Sigmoid colon (tissue), 7 donors: ENCODE measurements around the gene SBK1. TPM values are rescaled to one million over a fixed set of nuclear protein-coding genes. Genes with fewer than 3 reads are reported as not detected.

Source experiments
- polyA plus RNA-seq, 3 donors: library from polyadenylated mRNA; stranded (reverse); fragments of 200-250 nt; gene quantifications; one replicate each; pipeline ENCODE4 v1.2.3, GENCODE V29; 2013
- small RNA-seq, 3 donors: library from RNA; depleted of rRNA; stranded (forward); fragments of <200 nt; gene quantifications; one replicate each; pipeline ENCODE3, GENCODE V24; 2016
- total RNA-seq, 4 donors: library from RNA; depleted of rRNA; stranded (reverse); fragments of >200 nt; gene quantifications; one replicate each; pipeline ENCODE4 v1.1.0, GENCODE V29; 2016
- donor health status: healthy with polysubstance abuse.
- donor health status: Bipolar disorder and iron deficiency.
- donor health status: healthy.

SBK1 gene
- total and polyA plus RNA-seq, 7 donors: under 0.01 to 1.3 (median 0.33) TPM; not detected in 2

Small RNA genes within 50 kb of the gene (small RNA-seq; reads per million reads assigned to genes)
- 0 reads per million in 3 donors for gene AC138904.2

Other genes with a start within 250 kb of the SBK1 start
- under 1 TPM; 0.28 to 0.66 (median 0.38) TPM for gene GSG1L, start 228.8 kb upstream of the SBK1 start, total RNA-seq
- gene GSG1L, start 228.8 kb upstream of the SBK1 start, polyA plus RNA-seq: under 1 TPM in 1 of 3 donors, not detected in 2; 0.25 TPM
- gene XPO6, start 80.6 kb upstream of the SBK1 start, total RNA-seq: 10 to 100 TPM; 48.9 to 85.5 (median 57.0) TPM
- gene XPO6, start 80.6 kb upstream of the SBK1 start, polyA plus RNA-seq: 100 to 1,000 TPM in 1 of 3 donors, 10 to 100 TPM in 2; 40.2 to 101 (median 41.2) TPM
- 1 to 10 TPM in 3 of 4 donors, not detected in 1; 2.1 to 4.1 (median 3.4) TPM for gene NPIPB6, start 71.0 kb downstream of the SBK1 start, total RNA-seq
- gene NPIPB6, start 71.0 kb downstream of the SBK1 start, polyA plus RNA-seq: 1 to 10 TPM in 1 of 3 donors, under 1 TPM in 1, not detected in 1; 0.60 to 1.1 TPM
- 100 to 1,000 TPM; 107 to 235 (median 116) TPM for gene EIF3CL, start 111.3 kb downstream of the SBK1 start, total RNA-seq
- gene EIF3CL, start 111.3 kb downstream of the SBK1 start, polyA plus RNA-seq: 10 to 100 TPM; 46.2 to 54.6 (median 48.5) TPM
- not detected for gene NPIPB7, start 179.8 kb downstream of the SBK1 start, total RNA-seq
- 1 to 10 TPM in 1 of 3 donors, under 1 TPM in 2; 0.48 to 1.8 (median 0.92) TPM for gene NPIPB7, start 179.8 kb downstream of the SBK1 start, polyA plus RNA-seq
- gene CLN3, start 199.5 kb downstream of the SBK1 start, total RNA-seq: 10 to 100 TPM; 16.8 to 23.0 (median 17.9) TPM
- gene CLN3, start 199.5 kb downstream of the SBK1 start, polyA plus RNA-seq: 100 to 1,000 TPM in 1 of 3 donors, 10 to 100 TPM in 2; 31.2 to 123 (median 53.6) TPM
- gene APOBR, start 202.1 kb downstream of the SBK1 start, total RNA-seq: 1 to 10 TPM in 2 of 4 donors, under 1 TPM in 2; 0.68 to 1.1 (median 1.0) TPM
- 10 to 100 TPM; 10.8 to 94.5 (median 24.0) TPM for gene APOBR, start 202.1 kb downstream of the SBK1 start, polyA plus RNA-seq
- gene IL27, start 214.3 kb downstream of the SBK1 start, total RNA-seq: not detected
- gene IL27, start 214.3 kb downstream of the SBK1 start, polyA plus RNA-seq: under 1 TPM in 1 of 3 donors, not detected in 2; 0.22 TPM
- gene NUPR1, start 246.4 kb downstream of the SBK1 start, total RNA-seq: 10 to 100 TPM; 54.3 to 83.9 (median 63.4) TPM
- gene NUPR1, start 246.4 kb downstream of the SBK1 start, polyA plus RNA-seq: 100 to 1,000 TPM in 2 of 3 donors, 10 to 100 TPM in 1; 48.6 to 318 (median 171) TPM